ENCODE data around the gene GALNS. TPM values are rescaled to one million over a fixed set of nuclear protein-coding genes. Genes with fewer than 3 reads are reported as not detected.

The GALNS gene
- total and polyA plus RNA-seq, 2 of the 8 experiments (the other 6 are each of a cell fraction or from before 2014, with no cell fraction given) = 8.9 to 17.8 TPM

DNA sequence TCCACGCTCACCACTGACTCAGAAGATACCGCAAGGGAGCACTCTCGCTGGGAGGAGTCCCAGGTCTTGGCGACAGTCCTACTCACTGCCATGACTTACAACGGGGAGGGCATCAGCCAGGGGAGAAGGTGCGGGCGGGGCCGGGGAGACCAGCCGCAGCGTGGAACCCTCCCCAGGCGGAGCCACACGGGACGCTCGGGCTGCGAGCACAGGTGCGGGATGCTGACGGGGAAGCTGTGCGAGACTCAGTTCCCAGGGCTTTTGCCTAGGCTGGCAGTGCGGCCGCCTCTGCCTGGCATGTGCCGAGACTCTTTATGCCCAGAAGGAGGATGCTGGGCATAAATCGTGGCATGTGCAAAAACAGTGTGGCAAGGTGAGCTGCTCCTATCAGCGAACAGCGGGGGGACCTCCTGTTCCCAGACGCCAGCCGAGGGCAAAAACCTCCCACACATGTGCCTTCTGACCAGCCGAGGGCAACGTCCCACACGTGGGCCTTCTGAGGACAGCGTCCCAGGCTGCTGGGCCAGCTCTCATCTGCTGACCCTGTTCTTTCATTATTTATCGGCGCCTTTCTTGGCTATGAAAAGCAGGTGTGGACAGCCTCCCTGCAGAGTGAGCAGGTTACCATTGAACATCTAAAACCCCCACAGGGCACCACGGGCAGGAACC is 6.1 kb downstream of the GALNS start:
- FAIRE-seq (no peak), DNase-seq (ENCODE audit: low read depth in 1 of 2, low spot score in 2 of 2) (no peak)
- Histone ChIP-seq H3K27ac (ENCODE audit: low read depth, low read length) (no peak overlapping the region), H3K27me3 (replicated peaks in 1 of 4; ENCODE audit: control insufficient read depth in 3 of 4, extremely low read depth in 1 of 4, insufficient read depth in 3 of 4, low read length in 3 of 4) (no peaks in the 10 kb centered on the region), H3K4ac (replicated peaks; ENCODE audit: insufficient read length, low read depth, low read length) (no peak overlapping the region), H4K8ac (ENCODE audit: extremely low read depth, insufficient read depth, low read length) (no peak overlapping the region), H3K18ac (ENCODE audit: extremely low read depth, low read length) (no peak overlapping the region), H2BK120ac (replicated peaks; ENCODE audit: low read depth, low read length) (no peak overlapping the region), H3K23ac (ENCODE audit: insufficient read length) (no peak overlapping the region), H2AK5ac (ENCODE audit: low read depth, low read length) (no peak overlapping the region), H3K79me2 (ENCODE audit: control insufficient read depth in 1 of 2, insufficient read depth in 2 of 2, low read length in 2 of 2) (no peaks in the 10 kb centered on the region), H2BK5ac (ENCODE audit: low read depth, low read length) (no peak overlapping the region), H4K5ac (ENCODE audit: insufficient read length, low read depth, low read length) (no peak overlapping the region), H4K20me1 (replicated peaks in 1 of 2; ENCODE audit: control insufficient read depth in 1 of 2, insufficient read depth in 2 of 2, low read length in 2 of 2) (peaks cover 0 to 10% of the 10 kb centered on the region in 2 experiments), H3K4me2 (ENCODE audit: insufficient read depth in 1 of 2, low read depth in 2 of 2, low read length in 2 of 2) (no peak overlapping the region), H3K56ac (replicated peaks; ENCODE audit: insufficient read length, low read depth, low read length) (no peak overlapping the region), H3K36me3 (ENCODE audit: control insufficient read depth in 2 of 4, insufficient read depth in 4 of 4, low read length in 3 of 4) (peaks cover 0 to 2% (median 0%) of the 10 kb centered on the region in 4 experiments; a peak in 1 of 8 replicates), H2BK12ac (ENCODE audit: low read depth, low read length) (no peak overlapping the region), H3K9me3 (ENCODE audit: insufficient read depth in 2 of 2, low read depth in 1 of 2, low read length in 1 of 2) (peaks cover 0 to 5% of the 10 kb centered on the region in 2 experiments; a peak in 1 of 4 replicates), H3K4me3 (ENCODE audit: extremely low read depth in 1 of 4, insufficient read depth in 2 of 4, low read depth in 3 of 4, low read length in 4 of 4) (no peak overlapping the region), H2BK20ac (ENCODE audit: low read length) (no peak overlapping the region), H4K91ac (replicated peaks; ENCODE audit: insufficient read length, low read length) (no peak overlapping the region), H3K14ac (ENCODE audit: insufficient read length) (no peak overlapping the region), H3K9ac (replicated peaks in 1 of 4; ENCODE audit: extremely low read depth in 1 of 4, low read depth in 3 of 4, low read length in 3 of 4) (no peak overlapping the region), H3K23me2 (ENCODE audit: low read depth, low read length) (peaks cover under 1% of the 10 kb centered on the region; the same call in 1 of the 2 replicates), H3K4me1 (replicated peaks in 1 of 4; ENCODE audit: control insufficient read depth in 3 of 4, insufficient read depth in 4 of 4, low read length in 3 of 4) (peaks cover 0 to 1% (median under 1%) of the 10 kb centered on the region in 4 experiments; a peak in 5 of 7 replicates), H2AFZ (ENCODE audit: low read length) (no peak overlapping the region), H3K79me1 (ENCODE audit: low read depth, low read length) (no peaks in the 10 kb centered on the region; the same call in 1 of the 2 replicates), H2BK15ac (ENCODE audit: low read length) (no peak overlapping the region)
- 93% methylated on average over 32 of the region's 33 CpGs; no CpG with 5 or more reads in 1 of the 2 experiments for WGBS, 2 experiments (ENCODE audit: extremely low coverage in 1 of 2, insufficient coverage in 1 of 2, insufficient read length in 1 of 2, insufficient replicate concordance in 2 of 2, low coverage in 1 of 2, low lambda C conversion rate in 2 of 2, missing lambda C conversion rate in 1 of 2)
- no peak for TF ChIP-seq CBX5 (IDR thresholded peaks at IDR 0.05; ENCODE audit: low read depth, low read length)
- TF ChIP-seq HDAC6 (IDR thresholded peaks at IDR 0.05; ENCODE audit: low read depth, low read length) = no peak
- no peak for TF ChIP-seq SP2 (IDR thresholded peaks at IDR 0.05; ENCODE audit: low read length)
- no peak for TF ChIP-seq HDAC2 (IDR thresholded peaks at IDR 0.05; ENCODE audit: borderline replicate concordance in 1 of 2, low read depth in 2 of 2, low read length in 2 of 2)
- TF ChIP-seq FOSL1 (IDR thresholded peaks at IDR 0.05; ENCODE audit: insufficient read depth, low read depth, low read length) = no peak
- TF ChIP-seq RFX5 (IDR thresholded peaks at IDR 0.05; ENCODE audit: borderline replicate concordance, low read depth, low read length) = no peak
- TF ChIP-seq CBX8 (IDR thresholded peaks at IDR 0.05; ENCODE audit: borderline replicate concordance, low read depth, low read length) = no peak
- no peak for TF ChIP-seq CREB1 (IDR thresholded peaks at IDR 0.05)
- no peak for TF ChIP-seq JUND (IDR thresholded peaks at IDR 0.05; ENCODE audit: low read length)
- TF ChIP-seq CEBPB (IDR thresholded peaks at IDR 0.05; ENCODE audit: low read depth, low read length) = no peak
- TF ChIP-seq PHF8 (conservative IDR thresholded peaks at IDR 0.05; ENCODE audit: low read depth, low read length) = no peak
- TF ChIP-seq EZH2 (IDR thresholded peaks at IDR 0.05; ENCODE audit: low read depth, low read length, severe bottlenecking) = no peak
- ChIA-PET CTCF (ENCODE audit: partially characterized antibody) (interaction anchor here (1.1 to 1.3 kb wide), 3 partner anchors 12 to 323 kb away, joined by 3 read pairs; no protein-coding TSS in a partner anchor), POLR2A (ENCODE audit: partially characterized antibody) (interaction anchor here (0.6 to 0.7 kb wide), 2 partner anchors 30 to 42 kb away, joined by 3 read pairs; no protein-coding TSS in a partner anchor)
